ENCODE results near the gene HECA. TPM values are rescaled to one million over a fixed set of nuclear protein-coding genes. Genes with fewer than 3 reads are reported as not detected.
A peak's percentile ranks its signal among the peaks of the same experiment; 100 is the strongest.

Gene HECA
- total RNA-seq, 2 donors from 2014 or later, result 5.6 to 6.0 TPM

GRCh38 chr6:139124887-139125672 lies 9.8 kb upstream of the HECA start:
- H3K27me3 Mint-ChIP-seq (ENCODE audit: insufficient read depth), result peaks cover 2% of the 10 kb centered on the region
- DNase-seq, result peak; percentile 71
- WGBS, 2 experiments (ENCODE audit: insufficient coverage in 1 of 2, insufficient read length in 1 of 2), result 85 to 95% methylated on average over 3 to 8 of the region's 8 CpGs
- no peaks in the 10 kb centered on the region for H3K36me3 Mint-ChIP-seq (ENCODE audit: low read depth)
- no peaks in the 10 kb centered on the region for H3K9me3 ChIP-seq (ENCODE audit: control insufficient read depth, low read length)
- H3K27ac ChIP-seq (ENCODE audit: low read depth, low read length), result no peak overlapping the region
- peaks cover 12% of the 10 kb centered on the region for H3K9me3 Mint-ChIP-seq
- no peaks in the 10 kb centered on the region for H3K36me3 ChIP-seq (ENCODE audit: control insufficient read depth, insufficient read depth, low read length)
- TF ChIP-seq CTCF (conservative IDR thresholded peaks at IDR 0.05), result peak; percentile 69
- H3K4me1 Mint-ChIP-seq, result peaks cover 5% of the 10 kb centered on the region
- H3K27ac Mint-ChIP-seq, result no peak overlapping the region
- no peaks in the 10 kb centered on the region for H3K27me3 ChIP-seq (ENCODE audit: control insufficient read depth, insufficient read depth, low read length, poor library complexity, severe bottlenecking)
- no peak overlapping the region for H3K4me3 ChIP-seq (ENCODE audit: low read length)
- H3K4me1 ChIP-seq (ENCODE audit: control insufficient read depth, insufficient read depth, low read length), result no peaks in the 10 kb centered on the region
- no peak overlapping the region for H3K9ac ChIP-seq (ENCODE audit: extremely low read depth, low read length, poor library complexity, severe bottlenecking)
- H3K4me3 Mint-ChIP-seq, result no peak overlapping the region

GRCh38 chr6:139126255-139126654 lies 8.6 kb upstream of the HECA start:
- no peak overlapping the region for H3K4me3 ChIP-seq (ENCODE audit: low read length)
- H3K4me1 Mint-ChIP-seq, result peaks cover 5% of the 10 kb centered on the region
- H3K9me3 ChIP-seq (ENCODE audit: control insufficient read depth, low read length), result no peaks in the 10 kb centered on the region
- no peak for TF ChIP-seq CTCF (conservative IDR thresholded peaks at IDR 0.05)
- peaks cover 6% of the 10 kb centered on the region for H3K9me3 Mint-ChIP-seq
- 93 to 94% methylated on average over 2 to 3 of the region's 3 CpGs for whole genome bisulfite sequencing, 2 experiments (ENCODE audit: insufficient coverage in 1 of 2, insufficient read length in 1 of 2)
- no peaks in the 10 kb centered on the region for H3K36me3 Mint-ChIP-seq (ENCODE audit: low read depth)
- no peak overlapping the region for H3K27ac Mint-ChIP-seq
- H3K4me3 Mint-ChIP-seq, result no peak overlapping the region
- H3K27ac ChIP-seq (ENCODE audit: low read depth, low read length), result no peak overlapping the region
- no peaks in the 10 kb centered on the region for H3K27me3 ChIP-seq (ENCODE audit: control insufficient read depth, insufficient read depth, low read length, poor library complexity, severe bottlenecking)
- DNase-seq, result no peak
- H3K36me3 ChIP-seq (ENCODE audit: control insufficient read depth, insufficient read depth, low read length), result no peaks in the 10 kb centered on the region
- H3K4me1 ChIP-seq (ENCODE audit: control insufficient read depth, insufficient read depth, low read length), result no peaks in the 10 kb centered on the region
- H3K9ac ChIP-seq (ENCODE audit: extremely low read depth, low read length, poor library complexity, severe bottlenecking), result no peak overlapping the region
- H3K27me3 Mint-ChIP-seq (ENCODE audit: insufficient read depth), result peaks cover 4% of the 10 kb centered on the region

- Histone ChIP-seq H3K4me3 (ENCODE audit: low read length) (no peak overlapping the region), H3K36me3 (ENCODE audit: control insufficient read depth, insufficient read depth, low read length) (no peaks in the 10 kb centered on the region), H3K27ac (ENCODE audit: low read depth, low read length) (no peak overlapping the region), H3K9ac (ENCODE audit: extremely low read depth, low read length, poor library complexity, severe bottlenecking) (no peak overlapping the region), H3K9me3 (ENCODE audit: control insufficient read depth, low read length) (no peaks in the 10 kb centered on the region), H3K4me1 (ENCODE audit: control insufficient read depth, insufficient read depth, low read length) (no peaks in the 10 kb centered on the region), H3K27me3 (ENCODE audit: control insufficient read depth, insufficient read depth, low read length, poor library complexity, severe bottlenecking) (no peaks in the 10 kb centered on the region)
- Mint-ChIP-seq H3K27ac (no peak overlapping the region), H3K4me1 (peaks cover 5% of the 10 kb centered on the region), H3K36me3 (ENCODE audit: low read depth) (no peaks in the 10 kb centered on the region), H3K4me3 (no peak overlapping the region), H3K27me3 (ENCODE audit: insufficient read depth) (peaks cover 5% of the 10 kb centered on the region), H3K9me3 (peaks cover under 1% of the 10 kb centered on the region)
- DNase-seq, result no peak
- no peak for TF ChIP-seq CTCF (conservative IDR thresholded peaks at IDR 0.05)
- 92% methylated on average over 4 of the region's 4 CpGs; no CpG with 5 or more reads in 1 of the 2 experiments for WGBS, 2 experiments (ENCODE audit: insufficient coverage in 1 of 2, insufficient read length in 1 of 2)
These were observed 7.9 kb upstream of the HECA start for GRCh38 chr6:139126931-139127330.
